WI38 (cell line): ENCODE results near the gene MDH2.
"Not testable (repeated sequence)": the region's sequence is repeated elsewhere in the genome, so short reads cannot be mapped to it uniquely, and the experiment has no call there.

Experiments used
- H3K4me3 ChIP-seq: 2 replicates; pipeline ENCODE4 v1.5.1; 2011; ENCODE audit warnings: low read depth, mild to moderate bottlenecking, control low read depth, low read length
- TF ChIP-seq, protein P1 (sequence below): IDR thresholded peaks from 2 replicates; pipeline ENCODE4 v1.5.1; 2012; ENCODE audit warnings: low read depth, mild to moderate bottlenecking, control low read depth, low read length

Gene MDH2

DNA sequence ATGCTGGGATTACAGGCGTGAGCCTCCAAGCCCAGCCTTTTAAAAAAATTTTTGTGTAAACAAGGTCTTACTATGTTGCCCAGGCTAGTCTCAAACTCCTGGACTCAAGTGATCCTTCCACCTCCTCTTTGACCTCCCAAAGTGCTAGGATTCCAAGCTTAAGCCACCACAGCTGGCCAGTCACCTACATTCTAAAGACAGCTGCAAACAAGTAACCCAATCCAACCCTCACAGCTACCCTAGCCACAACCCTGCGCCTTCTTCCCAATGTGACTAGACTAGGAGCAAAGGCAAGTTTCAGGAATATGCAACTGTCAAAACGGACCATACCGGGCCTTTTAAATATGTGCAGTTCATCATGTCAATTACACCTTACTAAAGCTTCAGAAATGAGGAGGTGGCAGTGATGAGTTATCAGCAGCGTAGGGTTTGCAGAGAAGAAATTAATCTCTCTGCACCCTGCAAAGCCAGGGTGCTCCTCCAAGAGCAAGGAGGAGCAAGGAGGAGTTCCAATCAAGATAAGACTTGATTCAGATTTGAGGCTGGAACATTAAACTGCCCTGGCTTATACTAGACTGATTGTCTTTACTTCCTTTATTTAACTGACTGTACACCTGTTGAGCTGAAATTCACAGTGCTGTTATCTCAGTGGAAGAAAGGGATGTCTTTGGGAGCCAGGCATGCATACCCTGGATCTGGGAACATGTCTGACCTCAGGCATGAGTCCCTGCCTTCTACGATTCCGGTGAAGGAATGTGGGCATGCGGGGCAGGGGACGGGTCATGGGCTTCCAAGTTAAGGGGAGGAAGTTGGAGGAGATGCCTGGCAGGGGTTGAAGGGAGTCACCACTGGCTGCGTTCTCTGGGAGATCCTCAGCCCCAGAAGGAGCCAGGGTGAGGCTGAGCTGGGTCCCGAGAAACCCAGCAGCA lies 38.0 kb upstream of the MDH2 start:
- TF ChIP-seq, protein P1, sequence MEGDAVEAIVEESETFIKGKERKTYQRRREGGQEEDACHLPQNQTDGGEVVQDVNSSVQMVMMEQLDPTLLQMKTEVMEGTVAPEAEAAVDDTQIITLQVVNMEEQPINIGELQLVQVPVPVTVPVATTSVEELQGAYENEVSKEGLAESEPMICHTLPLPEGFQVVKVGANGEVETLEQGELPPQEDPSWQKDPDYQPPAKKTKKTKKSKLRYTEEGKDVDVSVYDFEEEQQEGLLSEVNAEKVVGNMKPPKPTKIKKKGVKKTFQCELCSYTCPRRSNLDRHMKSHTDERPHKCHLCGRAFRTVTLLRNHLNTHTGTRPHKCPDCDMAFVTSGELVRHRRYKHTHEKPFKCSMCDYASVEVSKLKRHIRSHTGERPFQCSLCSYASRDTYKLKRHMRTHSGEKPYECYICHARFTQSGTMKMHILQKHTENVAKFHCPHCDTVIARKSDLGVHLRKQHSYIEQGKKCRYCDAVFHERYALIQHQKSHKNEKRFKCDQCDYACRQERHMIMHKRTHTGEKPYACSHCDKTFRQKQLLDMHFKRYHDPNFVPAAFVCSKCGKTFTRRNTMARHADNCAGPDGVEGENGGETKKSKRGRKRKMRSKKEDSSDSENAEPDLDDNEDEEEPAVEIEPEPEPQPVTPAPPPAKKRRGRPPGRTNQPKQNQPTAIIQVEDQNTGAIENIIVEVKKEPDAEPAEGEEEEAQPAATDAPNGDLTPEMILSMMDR, result no peak
- no peak overlapping the region for H3K4me3 ChIP-seq

DNA sequence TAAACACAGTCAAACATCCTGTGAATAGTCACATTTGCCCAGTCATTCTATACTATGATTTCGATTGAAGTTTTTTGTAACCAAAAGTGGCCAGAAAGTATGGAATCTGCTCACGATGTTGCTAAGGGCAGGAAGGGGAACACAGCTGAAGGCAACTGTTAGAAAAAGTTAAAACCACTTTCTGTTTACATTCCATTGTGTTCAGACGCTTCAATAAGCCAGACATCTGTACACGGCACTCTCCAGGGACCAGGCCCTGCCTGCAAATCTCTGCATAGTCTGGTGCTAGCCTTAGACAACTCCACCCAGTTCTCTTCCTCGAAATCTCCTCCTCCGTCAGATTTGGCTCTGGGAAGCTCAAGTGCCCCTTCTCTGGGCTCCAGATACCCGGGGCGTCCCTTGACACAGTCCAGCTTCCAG lies 36.5 kb upstream of the MDH2 start:
- TF ChIP-seq, protein P1, result no peak
- peak overlapping the region; percentile 21; the same call in 1 of the 2 replicates for H3K4me3 ChIP-seq

DNA sequence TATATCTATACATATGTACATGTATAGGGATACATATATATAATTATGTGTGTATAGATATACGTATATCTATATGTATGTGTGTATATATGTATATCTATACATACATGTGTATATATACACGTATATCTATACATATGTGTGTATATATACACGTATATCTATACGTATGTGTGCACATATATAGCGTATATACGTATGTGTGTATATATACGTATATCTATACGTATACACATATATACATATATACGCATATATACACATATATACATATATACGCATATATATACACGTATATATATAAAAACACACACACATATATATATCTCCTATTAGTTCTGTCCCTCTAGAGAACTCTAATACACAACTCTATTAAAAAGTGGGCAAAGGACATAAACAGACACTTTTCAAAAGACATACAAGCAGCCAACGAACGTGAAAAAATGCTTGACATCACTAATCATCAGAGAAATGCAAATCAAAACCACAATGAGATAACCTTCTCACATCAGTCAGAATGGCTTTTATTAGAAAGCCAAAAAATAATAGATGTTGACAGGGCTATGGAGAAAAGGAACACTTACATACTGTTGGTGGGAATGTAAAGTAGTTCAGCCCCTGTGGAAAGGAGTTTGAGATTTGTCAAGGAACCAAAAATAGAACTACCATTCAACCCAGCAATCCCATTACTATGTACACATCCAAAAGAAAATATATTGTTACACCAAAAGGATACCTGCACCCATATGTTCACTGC lies 31.5 kb upstream of the MDH2 start:
- TF ChIP-seq, protein P1, result no peak

DNA sequence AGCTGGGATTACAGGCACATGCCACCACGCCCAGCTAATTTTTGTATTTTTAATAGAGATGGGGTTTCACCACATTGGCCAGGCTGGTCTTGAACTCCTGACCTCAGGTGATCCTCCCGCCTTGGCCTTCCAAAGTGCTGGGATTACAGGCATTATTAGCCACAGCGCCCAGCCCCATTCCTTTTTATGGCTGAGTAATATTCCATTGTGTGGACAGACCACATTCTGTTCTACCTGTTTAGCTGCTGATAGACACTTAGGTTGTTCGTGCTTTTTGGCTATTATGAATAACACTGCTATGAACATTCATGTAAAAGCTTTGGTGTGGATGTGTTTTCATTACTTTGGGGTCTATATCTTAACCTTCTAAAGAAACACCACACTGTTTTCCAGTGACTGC lies 29.4 kb upstream of the MDH2 start:
- not testable (repeated sequence) for H3K4me3 ChIP-seq

More for the DNA sequence above, 31.5 kb upstream of the MDH2 start:
- H3K4me3 ChIP-seq, result no peak overlapping the region

DNA sequence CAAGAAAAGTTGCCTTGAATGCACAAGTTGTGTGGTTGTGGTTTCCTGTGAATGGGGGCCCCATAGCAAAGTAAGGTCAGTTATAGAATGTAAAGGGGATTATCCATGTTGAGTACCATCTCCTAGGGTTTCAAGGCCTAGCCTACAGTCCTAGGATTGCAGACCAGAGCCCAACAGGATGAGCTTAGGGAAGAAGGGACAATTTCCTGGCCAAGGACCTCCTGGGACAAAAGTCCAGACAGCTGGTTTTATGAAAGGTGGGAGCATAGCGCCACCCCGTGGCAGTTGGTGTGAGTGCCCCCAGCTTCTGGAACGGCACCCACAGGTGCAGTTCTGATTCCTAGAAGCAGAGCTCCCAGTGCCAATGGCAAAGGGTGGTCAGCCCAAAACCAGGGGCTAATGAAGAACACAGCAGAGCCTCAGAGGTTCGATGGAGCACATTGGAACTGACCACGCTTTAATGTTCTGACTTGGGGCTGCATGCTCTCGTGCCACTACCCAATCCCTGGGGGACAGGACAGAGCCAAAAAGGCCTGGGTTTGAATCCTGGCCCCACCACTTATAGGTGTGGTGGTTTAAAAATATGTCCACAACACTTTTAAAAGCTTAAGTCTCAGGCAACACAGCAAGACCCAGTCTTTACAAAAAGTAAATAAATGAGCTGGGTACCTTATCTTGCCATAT lies 27.7 kb upstream of the MDH2 start:
- H3K4me3 ChIP-seq, result no peak overlapping the region
- TF ChIP-seq, protein P1, result peak; percentile 75

DNA sequence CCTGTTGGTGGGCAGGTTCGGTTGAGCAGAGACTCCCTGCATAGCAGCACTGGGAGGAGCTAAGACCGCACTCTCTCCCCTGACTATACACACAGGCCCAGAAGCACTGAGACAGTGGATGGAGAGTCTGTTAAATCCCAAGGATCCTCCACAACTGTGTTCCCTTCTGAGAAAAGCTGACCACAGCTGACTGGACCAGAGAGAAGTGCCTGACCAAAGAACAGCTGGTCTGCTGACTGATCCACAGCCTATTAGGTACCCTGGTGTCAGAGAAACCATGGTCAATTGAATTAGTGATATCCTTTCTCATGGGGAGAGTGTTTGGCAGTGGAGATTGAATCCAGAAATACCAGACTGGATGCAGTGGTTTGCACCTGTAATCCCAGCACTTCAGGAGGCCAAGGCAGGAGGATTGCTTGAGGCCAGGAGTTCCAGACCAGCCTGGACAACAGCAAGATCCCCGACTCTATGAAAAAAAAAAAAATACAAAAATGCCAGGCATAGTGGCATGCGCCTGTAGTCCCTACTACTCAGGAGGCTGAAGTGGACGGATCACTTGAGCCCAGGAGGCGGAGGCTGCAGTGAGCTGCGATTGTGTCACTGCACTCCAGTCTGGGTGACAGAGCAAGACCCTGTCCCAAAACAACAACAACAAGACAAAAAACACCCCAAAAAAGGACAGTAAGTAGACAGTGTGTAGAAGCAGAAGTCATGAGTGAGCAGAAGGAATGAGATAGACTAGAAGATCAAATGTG lies 25.7 kb upstream of the MDH2 start:
- TF ChIP-seq, protein P1, result no peak
- H3K4me3 ChIP-seq, result no peak overlapping the region

DNA sequence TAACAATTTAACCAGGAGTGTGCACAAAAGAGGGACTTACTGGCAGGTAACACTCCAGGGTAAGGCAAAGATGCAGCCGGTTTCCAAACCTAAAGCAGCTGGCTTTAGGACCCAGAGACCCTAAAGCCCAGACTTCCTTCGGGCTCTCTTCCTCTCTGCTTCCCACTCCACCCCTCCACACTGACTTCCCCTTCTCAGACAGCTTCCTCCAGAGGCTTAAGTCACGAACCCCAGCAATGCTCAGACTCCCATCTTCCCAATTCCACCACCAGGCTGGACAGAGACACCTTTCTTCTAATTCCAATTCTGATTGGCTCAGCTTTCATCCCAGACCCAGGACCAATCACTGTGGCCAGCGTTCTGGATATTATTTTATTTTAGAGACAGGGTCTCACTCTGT lies 24.9 kb upstream of the MDH2 start:
- H3K4me3 ChIP-seq, result no peak overlapping the region
- TF ChIP-seq, protein P1, result no peak

DNA sequence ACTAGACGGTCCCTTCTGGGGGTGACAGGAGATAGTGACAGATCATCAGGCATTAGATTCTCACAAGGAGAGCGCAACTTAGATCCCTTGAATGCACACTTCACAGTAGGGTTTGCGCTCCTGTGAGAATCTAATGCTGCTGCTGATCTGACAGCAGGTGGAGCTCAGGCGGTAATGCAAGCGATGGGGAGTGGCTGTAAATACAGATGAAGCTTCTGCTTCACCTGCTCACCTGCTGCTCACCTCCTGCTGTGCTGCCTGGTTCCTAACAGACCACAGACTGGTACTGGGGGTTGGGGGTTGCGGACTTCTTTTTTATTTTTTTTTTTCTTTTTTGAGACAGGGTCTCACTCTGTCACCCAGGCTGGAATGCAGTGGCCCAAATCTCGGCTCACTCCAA lies 18.2 kb upstream of the MDH2 start:
- not testable (repeated sequence) for H3K4me3 ChIP-seq
